SKM-1 (cell line): ENCODE results near the gene KLF9.

Source experiments
- DNase-seq: peaks from one replicate; lab custom pipeline; 2025; ENCODE audit not compliant: unreplicated experiment; lab: John Stamatoyannopoulos, UW

Gene KLF9

DNA sequence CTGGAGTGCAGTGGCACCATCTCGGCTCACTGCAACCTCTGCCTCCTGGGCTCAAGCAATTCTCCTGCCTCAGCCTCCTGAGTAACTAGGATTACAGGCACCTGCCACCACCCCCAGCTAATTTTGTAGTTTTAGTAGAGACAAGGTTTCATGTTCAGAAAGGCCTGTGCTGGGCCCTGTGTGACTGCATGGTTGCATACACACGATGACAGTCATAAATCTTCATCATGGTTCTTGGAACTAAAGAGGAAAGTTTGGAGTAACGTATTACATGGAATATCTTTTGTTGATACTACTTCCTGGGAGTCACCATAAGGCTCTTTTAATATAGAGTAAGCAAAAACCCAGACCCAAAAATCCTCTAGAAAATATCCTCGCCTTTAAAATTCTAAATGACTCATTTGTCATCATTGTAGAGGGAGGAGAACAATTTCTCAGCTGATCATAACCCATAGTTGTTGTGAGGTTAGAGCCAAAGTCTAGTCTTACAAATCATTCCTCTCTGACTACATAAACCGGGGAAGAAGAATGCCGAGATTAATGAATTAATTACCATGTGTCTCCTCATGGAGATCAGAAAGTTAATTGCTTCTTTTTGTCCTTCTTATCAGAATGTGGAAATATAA, 47.0 kb downstream of the KLF9 start:
- DNase-seq, result no peak

GRCh38 chr9:70363760-70364159, 50.7 kb downstream of the KLF9 start:
- no peak for DNase-seq

- DNase-seq, result no peak
Measured at GRCh38 chr9:70362952-70363351, 51.5 kb downstream of the KLF9 start.

DNA sequence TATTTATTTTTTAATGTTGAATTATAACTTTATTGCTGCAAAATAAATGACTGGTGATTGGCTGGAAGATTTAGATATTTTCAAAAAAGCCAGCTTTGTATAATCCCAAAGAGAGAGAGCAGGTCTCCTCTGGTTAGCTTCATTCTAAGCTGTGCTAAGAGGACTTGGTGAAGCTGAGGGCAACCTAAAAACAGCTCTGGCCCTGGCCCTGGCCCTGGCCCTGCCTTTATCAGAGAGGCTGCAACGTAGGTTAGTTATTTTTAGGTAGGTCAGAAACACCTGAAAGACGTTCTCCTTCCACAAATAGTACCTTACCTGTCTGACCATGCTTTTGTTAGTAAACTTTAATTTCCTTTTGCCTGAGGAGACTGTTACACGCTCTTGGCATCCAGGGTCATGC, 58.7 kb downstream of the KLF9 start:
- DNase-seq, result no peak

GRCh38 chr9:70352802-70353201, 61.7 kb downstream of the KLF9 start:
- no peak for DNase-seq

GRCh38 chr9:70352356-70352755, 62.1 kb downstream of the KLF9 start:
- DNase-seq, result no peak

- DNase-seq, result no peak
Measured at GRCh38 chr9:70347046-70347445, 67.4 kb downstream of the KLF9 start.

DNA sequence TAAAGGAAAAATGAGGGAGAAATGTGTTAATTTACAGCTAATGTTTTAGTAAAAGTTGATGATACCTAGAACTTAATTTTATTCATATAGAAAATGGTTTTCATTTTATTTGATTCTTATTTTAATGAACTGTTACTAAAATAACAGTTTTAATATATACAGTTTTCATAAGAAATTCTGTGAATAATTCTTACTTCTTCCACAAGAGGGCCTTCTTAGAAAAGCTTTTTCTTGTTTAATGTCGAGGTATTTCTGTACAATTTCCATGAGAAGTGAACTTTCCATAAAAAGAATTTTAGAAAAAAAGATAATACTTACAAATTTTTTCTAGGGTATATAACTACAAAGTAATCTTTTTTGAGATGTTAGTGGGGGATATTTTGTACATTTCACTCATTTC, 73.9 kb downstream of the KLF9 start:
- peak; percentile 5 for DNase-seq
